Measurements from ENCODE around the gene CBX2.

CBX2 gene

GRCh38 chr17:79732254-79732653 lies 45.7 kb upstream of the CBX2 start:
- no peak overlapping the region for H3K4me3 ChIP-seq (ENCODE audit: low read depth, low read length)
- no peak for DNase-seq (ENCODE audit: low read depth)
- no peak for TF ChIP-seq CTCF (IDR thresholded peaks at IDR 0.05; ENCODE audit: control insufficient read depth, extremely low read depth, insufficient read depth)

GRCh38 chr17:79732804-79733691 lies 44.9 kb upstream of the CBX2 start:
- no peak for DNase-seq (ENCODE audit: low read depth)
- no peak overlapping the region for H3K4me3 ChIP-seq (ENCODE audit: low read depth, low read length)
- TF ChIP-seq CTCF (IDR thresholded peaks at IDR 0.05; ENCODE audit: control insufficient read depth, extremely low read depth, insufficient read depth): no peak

- no peak for TF ChIP-seq CTCF (IDR thresholded peaks at IDR 0.05; ENCODE audit: control insufficient read depth, extremely low read depth, insufficient read depth)
- no peak overlapping the region for H3K4me3 ChIP-seq (ENCODE audit: low read depth, low read length)
- no peak for DNase-seq (ENCODE audit: low read depth)
These were observed 44.3 kb upstream of the CBX2 start for GRCh38 chr17:79733692-79734070.

GRCh38 chr17:79735096-79735495 lies 42.9 kb upstream of the CBX2 start:
- H3K4me3 ChIP-seq (ENCODE audit: low read depth, low read length): no peak overlapping the region
- no peak for TF ChIP-seq CTCF (IDR thresholded peaks at IDR 0.05; ENCODE audit: control insufficient read depth, extremely low read depth, insufficient read depth)
- no peak for DNase-seq (ENCODE audit: low read depth)

GRCh38 chr17:79737046-79737921 lies 40.7 kb upstream of the CBX2 start:
- H3K4me3 ChIP-seq (ENCODE audit: low read depth, low read length): no peak overlapping the region
- TF ChIP-seq CTCF (IDR thresholded peaks at IDR 0.05; ENCODE audit: control insufficient read depth, extremely low read depth, insufficient read depth): no peak
- DNase-seq (ENCODE audit: low read depth): no peak

GRCh38 chr17:79737922-79738578 lies 39.9 kb upstream of the CBX2 start:
- H3K4me3 ChIP-seq (ENCODE audit: low read depth, low read length): no peak overlapping the region
- TF ChIP-seq CTCF (IDR thresholded peaks at IDR 0.05; ENCODE audit: control insufficient read depth, extremely low read depth, insufficient read depth): no peak
- DNase-seq (ENCODE audit: low read depth): no peak

Data from LNCaP clone FGC (cell line).